Measurements from ENCODE around the gene KCTD21.
"Not testable (repeated sequence)": the region's sequence is repeated elsewhere in the genome, so short reads cannot be mapped to it uniquely, and the experiment has no call there.

Gene KCTD21

GRCh38 chr11:78188286-78189173 lies at the start of gene KCTD21, which contains the start of gene USP35:
Gene KCTD21, minus strand, starts transcription at chr11:78188626. Its CDS starts 14,072 bp downstream, at chr11:78174554.
Gene USP35, plus strand, starts transcription at chr11:78188919. Its CDS starts 7,327 bp downstream, at chr11:78196246.
- peak within 1 kb of the TSS; percentile 72 for H3K9ac ChIP-seq (ENCODE audit: insufficient read length)
- peak; percentile 20 for DNase-seq (ENCODE audit: low read depth, low spot score)
- peak; percentile 75 for TF ChIP-seq FOXP2 (optimal IDR thresholded peaks at IDR 0.05; ENCODE audit: control extremely low read depth, extremely low read length, insufficient read depth)
- no peak for TF ChIP-seq EZH2 (IDR thresholded peaks at IDR 0.05)
- peak; percentile 70; the same call in 1 of the 2 replicates for TF ChIP-seq POLR2AphosphoS5 (IDR thresholded peaks at IDR 0.05; ENCODE audit: borderline replicate concordance, low read depth, low read length)
- no peaks in the 10 kb centered on the region for H3K9me3 ChIP-seq (ENCODE audit: low read depth, low read length)
- H3K27ac ChIP-seq, result no peak within 1 kb of the TSS
- peak within 1 kb of the TSS; percentile 86 for H3K4me3 ChIP-seq
- H3K36me3 ChIP-seq (ENCODE audit: insufficient read depth, low read length), result no peaks in the 10 kb centered on the region

DNA sequence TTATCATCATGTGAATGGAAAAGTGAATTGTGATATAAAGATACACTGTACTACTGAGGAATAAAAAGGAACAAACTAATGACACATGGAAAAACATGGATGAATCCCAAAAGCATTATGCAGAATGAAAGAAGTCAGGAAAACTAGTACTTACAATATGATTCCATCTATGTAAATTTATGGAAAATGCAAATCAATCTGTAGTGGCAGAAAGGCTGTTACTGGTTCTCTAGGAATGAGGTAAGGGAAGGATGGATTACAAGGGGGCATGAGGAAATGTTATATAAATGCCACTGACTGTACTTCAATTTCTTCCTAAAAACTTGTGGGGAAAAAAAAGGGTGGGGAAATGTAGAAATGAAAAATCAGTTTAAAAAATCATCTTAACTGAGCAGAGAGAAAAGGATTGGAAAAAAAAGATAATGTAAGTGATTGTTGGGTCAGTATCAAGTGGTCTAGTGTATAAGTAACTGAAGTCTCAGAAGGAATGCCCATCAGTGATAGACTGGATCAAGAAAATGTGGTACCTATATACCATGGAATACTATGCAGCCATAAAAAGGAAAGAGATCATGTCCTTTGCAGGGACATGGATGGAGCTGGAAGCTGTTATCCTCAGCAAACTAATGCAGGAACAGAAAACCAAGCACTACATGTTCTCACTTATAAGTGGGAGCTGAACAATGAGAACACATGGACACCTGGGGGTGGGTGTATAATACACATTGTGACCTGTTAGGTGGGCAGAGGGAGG lies 49.0 kb upstream of the KCTD21 start:
- no peak overlapping the region for H3K4me3 ChIP-seq
- DNase-seq (ENCODE audit: low read depth, low spot score), result no peak
- H3K27ac ChIP-seq, result no peak overlapping the region
- H3K9ac ChIP-seq (ENCODE audit: insufficient read length), result no peak overlapping the region
- no peaks in the 10 kb centered on the region for H3K36me3 ChIP-seq (ENCODE audit: insufficient read depth, low read length)
- no peaks in the 10 kb centered on the region for H3K9me3 ChIP-seq (ENCODE audit: low read depth, low read length)
- TF ChIP-seq POLR2AphosphoS5 (IDR thresholded peaks at IDR 0.05; ENCODE audit: borderline replicate concordance, low read depth, low read length) (no peak), FOXP2 (optimal IDR thresholded peaks at IDR 0.05; ENCODE audit: control extremely low read depth, extremely low read length, insufficient read depth) (no peak), EZH2 (IDR thresholded peaks at IDR 0.05) (no peak)

- Histone ChIP-seq H3K4me3 (no peak overlapping the region), H3K9me3 (ENCODE audit: low read depth, low read length) (no peaks in the 10 kb centered on the region), H3K9ac (ENCODE audit: insufficient read length) (no peak overlapping the region), H3K36me3 (ENCODE audit: insufficient read depth, low read length) (no peaks in the 10 kb centered on the region), H3K27ac (no peak overlapping the region)
- DNase-seq (ENCODE audit: low read depth, low spot score), result no peak
- TF ChIP-seq POLR2AphosphoS5 (IDR thresholded peaks at IDR 0.05; ENCODE audit: borderline replicate concordance, low read depth, low read length) (no peak), FOXP2 (optimal IDR thresholded peaks at IDR 0.05; ENCODE audit: control extremely low read depth, extremely low read length, insufficient read depth) (no peak), EZH2 (IDR thresholded peaks at IDR 0.05) (no peak)
These were observed 45.6 kb upstream of the KCTD21 start for GRCh38 chr11:78234006-78234405.

DNA sequence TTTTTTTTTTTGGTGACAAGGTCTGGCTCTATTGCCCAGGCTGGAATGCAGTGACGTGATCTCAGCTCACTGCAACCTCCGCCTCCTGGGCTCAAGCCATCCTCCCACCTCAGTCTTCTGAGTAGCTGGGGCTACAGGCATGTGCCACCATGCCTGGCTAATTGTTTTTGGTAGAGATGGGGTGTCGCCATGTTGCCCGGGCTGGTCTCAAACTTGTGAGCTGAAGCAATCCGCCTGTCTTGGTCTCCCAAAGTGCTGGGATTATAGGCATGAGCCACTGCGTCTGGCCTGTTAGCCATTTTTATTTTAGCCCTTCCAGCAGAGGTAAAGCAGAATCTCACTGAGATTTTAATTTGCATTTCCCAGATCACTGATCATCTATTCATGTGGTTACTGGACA lies 44.6 kb upstream of the KCTD21 start:
- H3K4me3 ChIP-seq; DNase-seq (ENCODE audit: low read depth, low spot score); H3K9me3 ChIP-seq (ENCODE audit: low read depth, low read length); H3K27ac ChIP-seq; H3K9ac ChIP-seq (ENCODE audit: insufficient read length); H3K36me3 ChIP-seq (ENCODE audit: insufficient read depth, low read length): not testable (repeated sequence)

DNA sequence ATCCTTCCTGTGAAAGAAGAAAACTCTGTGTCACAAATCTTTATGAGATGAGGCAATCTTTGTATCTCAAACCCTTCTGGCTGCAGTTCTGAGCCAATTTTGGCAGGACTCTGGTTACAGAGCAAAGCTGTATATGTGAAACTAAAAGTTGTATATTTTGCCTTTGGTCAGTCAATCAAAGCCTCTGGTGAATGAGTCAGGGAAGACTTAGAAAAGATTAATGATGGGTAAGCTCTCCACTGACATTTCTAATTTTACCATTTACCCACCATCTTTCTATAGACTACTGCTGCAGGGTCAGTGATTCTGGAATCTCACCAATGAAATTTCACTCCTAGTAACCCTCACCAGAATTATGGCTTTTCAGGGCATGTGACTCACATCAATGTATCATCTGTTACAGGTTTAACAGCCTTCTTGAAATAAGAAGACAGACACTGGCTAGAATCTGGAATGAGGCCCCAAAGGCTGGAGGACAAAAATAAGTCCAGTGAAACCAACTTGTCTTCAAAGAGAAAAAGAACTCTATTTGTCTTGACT lies 43.6 kb upstream of the KCTD21 start:
- H3K36me3 ChIP-seq (ENCODE audit: insufficient read depth, low read length), result no peaks in the 10 kb centered on the region
- H3K27ac ChIP-seq, result no peak overlapping the region
- DNase-seq (ENCODE audit: low read depth, low spot score), result no peak
- H3K9me3 ChIP-seq (ENCODE audit: low read depth, low read length), result no peaks in the 10 kb centered on the region
- TF ChIP-seq FOXP2 (optimal IDR thresholded peaks at IDR 0.05; ENCODE audit: control extremely low read depth, extremely low read length, insufficient read depth) (no peak), EZH2 (IDR thresholded peaks at IDR 0.05) (no peak), POLR2AphosphoS5 (IDR thresholded peaks at IDR 0.05; ENCODE audit: borderline replicate concordance, low read depth, low read length) (no peak)
- H3K9ac ChIP-seq (ENCODE audit: insufficient read length), result no peak overlapping the region
- H3K4me3 ChIP-seq, result no peak overlapping the region

DNA sequence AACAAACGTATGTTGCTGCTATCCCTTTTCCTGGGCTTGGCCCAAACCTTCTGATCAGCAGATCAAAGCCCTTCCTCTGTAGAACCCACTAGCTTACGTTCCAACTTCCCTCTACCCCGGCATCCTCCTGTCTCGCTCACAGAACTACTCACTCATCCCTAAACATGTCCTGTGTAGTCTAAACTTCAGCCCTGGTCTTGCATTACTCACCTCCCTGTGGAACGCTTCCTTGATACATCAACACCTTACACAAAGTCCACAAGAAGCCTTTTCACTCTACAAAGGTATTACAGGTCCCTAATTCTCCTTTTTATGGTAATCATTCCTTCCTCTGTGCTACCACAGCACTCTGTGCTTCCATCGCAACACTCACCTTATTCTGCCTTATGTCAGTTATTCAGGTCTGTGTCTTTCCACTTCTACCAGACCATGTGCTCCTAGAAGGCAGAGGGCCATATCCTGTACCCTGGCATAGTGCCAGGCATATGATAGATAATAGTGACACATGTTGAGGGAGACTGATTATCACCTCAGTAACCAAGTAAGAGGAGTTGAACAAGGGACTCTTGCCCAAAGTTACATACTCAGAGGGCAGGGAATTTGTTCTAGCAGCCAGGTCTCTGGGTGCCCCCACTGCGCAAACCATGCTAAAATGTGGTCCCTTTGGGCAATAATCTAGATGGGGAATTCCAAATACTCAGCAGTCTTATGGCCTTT lies 41.9 kb upstream of the KCTD21 start:
- TF ChIP-seq EZH2 (IDR thresholded peaks at IDR 0.05), result no peak
- TF ChIP-seq FOXP2 (optimal IDR thresholded peaks at IDR 0.05; ENCODE audit: control extremely low read depth, extremely low read length, insufficient read depth), result no peak
- no peak for TF ChIP-seq POLR2AphosphoS5 (IDR thresholded peaks at IDR 0.05; ENCODE audit: borderline replicate concordance, low read depth, low read length)
- Histone ChIP-seq H3K36me3 (ENCODE audit: insufficient read depth, low read length) (no peaks in the 10 kb centered on the region), H3K27ac (no peak overlapping the region), H3K4me3 (no peak overlapping the region), H3K9me3 (ENCODE audit: low read depth, low read length) (no peaks in the 10 kb centered on the region), H3K9ac (ENCODE audit: insufficient read length) (no peak overlapping the region)
- DNase-seq (ENCODE audit: low read depth, low spot score), result no peak

DNA sequence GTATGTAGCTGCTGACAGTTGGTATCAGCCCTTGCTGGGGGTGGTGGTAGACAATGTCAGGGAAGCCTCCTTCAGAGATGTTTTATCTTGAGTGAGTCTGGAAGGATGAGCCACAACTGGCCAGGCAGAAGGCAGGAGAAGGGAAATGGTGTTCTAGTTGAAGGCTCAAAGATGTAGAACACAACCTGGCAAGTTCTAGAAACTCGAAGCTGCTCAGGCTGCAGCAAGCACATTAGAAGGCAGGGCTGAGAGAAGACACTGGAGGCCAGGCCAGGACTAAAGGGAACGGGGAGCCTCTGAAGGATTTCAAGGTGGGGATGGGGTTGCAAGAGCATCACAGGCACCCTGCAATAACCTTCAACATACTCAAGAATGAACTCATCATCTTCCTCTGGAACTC lies 40.7 kb upstream of the KCTD21 start:
- no peak overlapping the region for H3K27ac ChIP-seq
- no peak for DNase-seq (ENCODE audit: low read depth, low spot score)
- H3K9ac ChIP-seq (ENCODE audit: insufficient read length), result no peak overlapping the region
- no peak for TF ChIP-seq EZH2 (IDR thresholded peaks at IDR 0.05)
- TF ChIP-seq POLR2AphosphoS5 (IDR thresholded peaks at IDR 0.05; ENCODE audit: borderline replicate concordance, low read depth, low read length), result no peak
- no peak for TF ChIP-seq FOXP2 (optimal IDR thresholded peaks at IDR 0.05; ENCODE audit: control extremely low read depth, extremely low read length, insufficient read depth)
- H3K36me3 ChIP-seq (ENCODE audit: insufficient read depth, low read length), result no peaks in the 10 kb centered on the region
- H3K4me3 ChIP-seq, result no peak overlapping the region
- no peaks in the 10 kb centered on the region for H3K9me3 ChIP-seq (ENCODE audit: low read depth, low read length)

- no peak for DNase-seq (ENCODE audit: low read depth, low spot score)
- Histone ChIP-seq H3K4me3 (no peak overlapping the region), H3K36me3 (ENCODE audit: insufficient read depth, low read length) (no peaks in the 10 kb centered on the region), H3K9me3 (ENCODE audit: low read depth, low read length) (no peaks in the 10 kb centered on the region), H3K27ac (no peak overlapping the region), H3K9ac (ENCODE audit: insufficient read length) (no peak overlapping the region)
- TF ChIP-seq POLR2AphosphoS5 (IDR thresholded peaks at IDR 0.05; ENCODE audit: borderline replicate concordance, low read depth, low read length), result no peak
These were observed 40.0 kb upstream of the KCTD21 start for GRCh38 chr11:78228467-78228866.
